Embryonic facial prominence (tissue), 1 donor: ENCODE results near the gene FOXL3.

Experiments used
- DNase-seq: peaks from one replicate; pipeline ENCODE4 v3.0.0-alpha.2; 2016; ENCODE audit errors: extremely low spot score

Gene FOXL3

DNA sequence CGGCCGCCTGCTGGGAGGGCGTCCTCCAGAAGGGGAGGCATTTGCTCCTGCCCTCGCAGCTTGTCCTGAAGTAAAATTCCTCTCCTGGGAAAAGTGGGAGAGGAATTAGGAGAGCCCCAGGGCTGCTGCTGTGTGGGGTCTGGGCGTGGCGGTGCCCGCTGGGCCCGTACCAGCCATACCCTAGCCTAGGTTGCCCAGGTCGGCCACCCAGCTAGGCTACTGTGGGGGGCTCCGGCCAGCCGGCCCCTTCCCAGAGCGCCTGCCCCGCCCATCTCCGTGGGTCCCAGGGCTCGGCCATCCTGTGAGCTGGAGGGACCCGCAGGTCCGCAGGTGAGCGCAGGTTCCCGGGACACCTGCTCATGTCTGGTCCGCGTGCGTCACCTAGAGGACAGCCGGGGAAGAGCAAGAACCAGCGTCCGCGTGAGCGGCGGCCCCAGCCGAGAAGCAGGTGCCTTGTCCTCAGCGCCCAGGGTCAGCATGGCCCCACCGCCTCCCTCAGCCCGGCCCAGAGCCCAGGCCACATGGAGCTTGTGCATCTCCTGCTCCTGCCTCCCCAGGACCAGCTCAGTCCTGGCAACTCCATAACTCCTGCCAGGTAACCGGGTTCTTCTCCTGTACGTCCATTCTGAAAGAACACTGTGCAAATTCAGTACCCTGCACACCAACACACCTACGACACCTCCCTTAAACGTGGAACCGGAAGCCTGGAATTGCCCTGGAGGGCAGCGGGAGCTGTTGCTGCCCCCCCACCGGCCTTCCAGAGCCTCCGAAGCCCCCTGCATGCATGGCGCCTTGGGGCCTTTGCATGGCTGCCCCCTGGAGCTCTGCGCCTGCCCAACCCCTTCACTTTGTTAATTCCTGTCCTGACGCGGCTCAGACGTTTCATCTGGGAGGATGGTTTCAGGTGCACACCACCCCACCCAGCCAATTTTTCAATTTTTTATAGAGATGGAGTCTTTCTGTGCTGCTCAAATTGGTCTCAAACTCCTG lies 22.8 kb upstream of the FOXL3 start:
- no peak for DNase-seq

DNA sequence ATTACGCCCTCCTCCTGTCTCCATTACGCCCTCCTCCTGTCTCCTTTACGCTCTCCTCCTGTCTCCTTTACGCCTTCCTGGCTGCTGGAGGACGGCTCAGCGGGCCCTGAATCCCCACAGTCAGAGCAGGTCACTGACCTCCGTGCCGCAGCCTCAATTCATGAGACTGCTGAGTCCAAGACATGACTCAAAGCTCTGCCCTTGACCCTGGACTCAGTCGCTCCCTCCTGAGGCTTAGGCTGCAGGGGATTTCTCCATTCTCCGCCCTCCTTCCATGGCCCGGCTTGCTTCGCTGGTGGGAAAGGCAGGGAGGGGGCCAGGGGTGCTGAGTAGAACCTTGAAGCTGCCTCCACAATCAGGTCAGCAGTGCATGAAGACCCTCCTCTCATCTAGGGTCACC lies 21.0 kb upstream of the FOXL3 start:
- no peak for DNase-seq

DNA sequence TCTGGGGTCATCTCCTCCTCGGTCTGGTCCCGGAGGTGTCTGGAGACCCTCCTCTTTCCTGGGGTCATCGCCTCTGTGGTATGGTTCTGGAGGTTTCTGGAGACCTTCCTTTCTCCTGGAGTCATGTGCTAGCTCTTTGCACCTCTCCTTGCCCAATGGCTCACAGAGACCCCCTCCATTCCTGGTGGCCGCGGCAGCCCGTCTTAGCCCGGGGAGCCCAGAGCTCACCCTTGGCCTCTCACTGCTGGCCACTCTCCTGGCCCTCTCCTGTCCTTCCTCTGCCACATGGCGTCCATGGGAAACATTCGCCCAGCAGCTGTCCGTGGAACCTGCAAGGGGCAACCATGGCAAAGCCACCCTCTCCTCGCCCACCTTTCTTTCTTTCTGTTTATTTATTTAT lies 20.2 kb upstream of the FOXL3 start:
- no peak for DNase-seq

DNA sequence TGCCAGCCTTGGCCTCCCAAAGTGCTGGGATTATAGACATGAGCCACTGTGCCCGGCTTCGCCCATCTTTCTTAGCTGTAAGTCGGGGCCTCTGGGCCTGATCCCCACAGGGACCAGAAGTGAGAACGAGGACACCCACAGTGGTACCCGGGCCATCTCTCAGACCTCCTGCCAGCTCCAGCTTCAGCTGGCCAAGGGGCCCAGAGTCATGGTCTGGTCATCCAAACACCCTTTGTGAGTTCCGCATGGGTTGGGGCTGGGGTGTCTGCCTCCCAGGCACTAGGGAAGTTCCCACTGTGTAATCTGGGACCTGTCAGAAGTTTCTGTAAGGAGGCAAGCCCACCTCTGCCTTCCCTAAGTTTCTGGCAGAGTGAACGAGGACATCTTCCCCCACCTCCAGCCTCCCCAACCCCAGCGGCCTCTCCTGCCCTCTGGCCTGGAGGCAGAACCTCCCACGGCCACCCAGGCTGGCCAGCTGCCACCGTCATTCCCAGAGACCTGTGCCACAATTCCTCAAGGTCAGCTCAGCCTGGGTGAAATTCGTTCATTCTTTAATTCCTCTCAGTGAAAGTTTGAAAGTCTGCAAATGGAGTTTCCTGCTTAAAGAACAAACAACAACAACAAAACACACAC lies 19.5 kb upstream of the FOXL3 start:
- DNase-seq, result no peak

DNA sequence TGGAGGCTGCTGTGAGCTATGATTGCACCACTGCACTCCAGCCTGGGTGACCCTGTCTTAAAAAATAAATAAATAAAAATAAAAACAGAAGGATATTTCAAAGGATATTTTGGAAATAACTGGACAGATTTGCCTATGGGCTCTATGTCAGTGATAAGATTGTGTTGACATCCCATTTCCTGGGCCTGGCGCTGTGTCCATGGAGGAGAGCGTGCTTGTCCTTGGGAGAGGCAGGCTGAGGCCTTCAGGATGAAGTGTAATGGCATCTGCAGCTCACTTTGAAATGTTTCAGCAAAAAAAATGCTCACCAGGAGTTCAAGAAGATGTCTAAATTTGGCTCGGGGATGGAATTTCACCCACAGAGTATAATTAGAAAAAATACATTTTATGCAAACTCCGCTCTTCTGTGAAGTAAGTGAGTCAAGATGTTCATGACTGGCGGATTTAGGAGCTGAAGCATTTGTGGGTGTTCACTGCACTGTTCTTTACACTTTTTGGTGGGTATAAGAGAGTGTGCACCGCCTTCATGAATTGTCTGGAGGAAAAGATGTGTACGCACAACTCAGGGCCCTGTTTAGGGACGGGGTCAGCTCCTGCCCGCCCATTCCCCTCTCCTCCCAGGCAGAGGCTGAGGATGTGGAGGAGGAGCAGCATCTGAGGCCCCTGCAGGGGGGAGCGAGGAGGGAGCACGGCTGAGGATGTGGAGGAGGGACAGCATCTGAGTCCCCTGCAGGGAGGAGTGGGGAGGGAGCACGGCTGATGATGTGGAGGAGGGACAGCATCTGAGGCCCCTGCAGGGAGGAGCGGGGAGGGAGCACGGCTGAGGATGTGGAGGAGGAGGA lies 18.5 kb upstream of the FOXL3 start:
- peak; percentile 40 for DNase-seq

DNA sequence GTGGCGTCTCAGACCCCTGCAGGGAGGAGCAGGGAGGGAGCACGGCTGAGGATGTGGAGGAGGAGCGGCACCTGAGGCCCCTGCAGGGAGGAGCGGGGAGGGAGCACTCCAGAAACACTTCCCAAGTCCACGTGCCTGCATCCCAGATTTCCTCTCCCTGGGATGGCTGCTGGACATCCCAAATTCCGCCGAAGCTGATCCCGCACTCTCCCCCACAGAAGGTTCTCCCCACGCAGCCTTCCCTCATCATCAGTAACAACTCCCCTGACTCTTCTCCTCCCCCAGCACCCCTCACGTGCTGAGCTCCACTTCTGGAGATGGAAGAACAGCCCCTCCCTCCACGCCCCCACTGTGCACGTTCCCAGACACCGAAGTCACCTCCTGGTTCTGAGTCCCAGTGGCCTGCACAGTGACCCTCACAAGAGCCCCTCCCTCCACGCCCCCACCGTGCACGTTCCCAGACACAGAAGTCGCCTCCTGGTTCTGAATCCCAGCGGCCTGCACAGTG lies 17.8 kb upstream of the FOXL3 start:
- no peak for DNase-seq

DNA sequence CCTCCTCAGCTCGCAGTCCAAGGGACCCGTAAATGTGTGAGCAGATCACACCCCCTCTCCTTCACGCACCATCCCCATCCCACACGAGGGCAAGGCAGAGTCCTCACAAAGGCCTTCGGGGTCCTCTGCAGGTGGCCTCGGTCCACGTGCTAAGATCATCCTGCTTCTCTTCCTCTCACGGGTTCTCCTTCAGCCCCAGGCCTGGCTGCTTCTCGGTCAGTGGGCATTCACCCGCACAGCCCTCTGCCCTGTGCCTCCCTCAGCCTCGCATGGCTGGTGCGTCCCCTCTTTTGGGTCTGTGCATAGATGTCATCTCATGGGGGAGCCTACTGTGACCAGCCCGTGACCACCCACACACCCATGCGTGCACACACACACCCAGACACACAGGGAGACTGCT lies 17.3 kb upstream of the FOXL3 start:
- no peak for DNase-seq

DNA sequence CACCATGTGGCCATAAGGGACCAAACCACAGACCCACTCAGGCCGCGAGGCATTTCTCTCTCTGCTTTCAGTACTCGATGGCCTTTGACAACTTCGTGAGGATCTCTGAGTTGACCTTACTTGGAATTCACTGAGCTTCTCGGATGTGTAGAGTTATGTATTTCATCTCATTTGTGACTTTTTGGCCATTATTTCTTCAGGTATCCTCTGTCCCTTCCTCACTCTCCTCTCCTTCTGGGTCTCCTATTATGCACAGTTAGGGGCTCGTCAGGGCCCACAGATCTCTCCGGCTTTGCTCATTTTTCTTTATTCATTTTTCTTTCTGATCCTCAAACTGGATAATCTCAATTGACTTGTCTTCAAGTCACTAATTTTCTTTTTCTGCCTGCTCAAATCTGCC lies 16.6 kb upstream of the FOXL3 start:
- DNase-seq, result no peak

DNA sequence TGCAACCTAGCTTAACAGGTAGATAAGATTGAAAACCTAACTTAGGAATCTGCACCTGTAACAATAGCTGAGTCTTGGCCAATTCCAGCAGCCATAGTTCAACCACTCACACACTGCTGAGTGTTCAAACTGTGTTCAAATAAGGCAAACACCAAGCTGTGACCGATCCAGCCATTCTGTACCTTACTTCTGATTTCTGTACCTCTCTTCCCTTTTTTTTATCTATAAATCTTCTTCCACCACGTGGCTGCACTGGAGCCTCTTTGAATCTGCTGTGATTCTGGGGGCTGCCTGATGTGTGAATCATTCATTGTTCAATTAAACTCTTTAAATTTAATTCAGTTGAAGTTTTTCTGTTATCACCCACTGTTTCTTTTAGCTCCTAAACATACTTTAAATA lies 15.7 kb upstream of the FOXL3 start:
- no peak for DNase-seq

DNA sequence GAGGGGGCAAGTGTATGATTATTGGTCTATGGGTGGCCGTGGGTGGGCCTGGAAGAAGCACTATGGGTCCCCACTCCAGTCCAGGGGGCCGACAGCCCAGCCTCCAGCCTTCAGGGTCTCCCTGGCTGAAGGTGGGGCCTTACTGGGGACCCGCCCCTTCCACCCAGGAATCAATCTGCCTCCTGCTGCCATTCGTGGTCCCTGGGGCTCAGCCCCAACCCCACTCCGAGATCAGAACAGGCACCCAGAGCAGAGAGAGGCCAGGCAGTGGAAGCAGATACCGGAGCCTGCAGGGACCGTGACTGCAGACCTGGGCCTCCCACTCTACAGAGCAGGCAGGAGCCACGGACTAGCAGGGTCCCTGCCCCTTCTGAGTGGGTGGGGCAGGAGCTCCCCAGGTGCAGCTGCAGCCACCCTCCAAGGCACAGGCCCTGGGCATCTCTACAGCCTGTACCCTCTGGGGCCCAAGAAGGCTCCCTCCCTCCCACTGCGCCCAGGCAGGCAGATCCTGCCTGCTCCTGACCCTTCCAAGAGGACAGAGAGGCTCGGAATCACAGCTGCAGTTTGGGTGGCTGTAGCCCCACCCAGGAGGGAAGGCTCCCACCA lies 13.6 kb upstream of the FOXL3 start:
- no peak for DNase-seq

DNA sequence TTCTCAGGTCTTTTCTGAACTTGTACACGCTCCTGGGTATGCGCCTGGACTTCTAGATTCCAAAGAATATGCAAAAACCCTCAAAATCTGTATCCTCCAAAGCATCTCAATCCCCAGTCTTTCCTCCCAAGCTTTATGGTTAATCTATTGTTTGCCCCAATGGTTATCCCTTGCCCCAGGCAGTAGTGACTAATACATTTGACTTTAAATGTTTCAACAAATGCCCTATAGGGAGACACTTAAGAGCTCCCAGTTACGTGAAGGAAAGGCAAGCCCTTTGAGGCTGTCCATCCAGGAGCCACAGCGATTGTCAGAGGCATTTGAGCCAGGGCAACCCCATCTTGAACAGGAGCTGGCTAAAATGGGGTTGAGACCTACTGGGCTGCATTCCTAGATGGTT lies 12.7 kb upstream of the FOXL3 start:
- no peak for DNase-seq

DNA sequence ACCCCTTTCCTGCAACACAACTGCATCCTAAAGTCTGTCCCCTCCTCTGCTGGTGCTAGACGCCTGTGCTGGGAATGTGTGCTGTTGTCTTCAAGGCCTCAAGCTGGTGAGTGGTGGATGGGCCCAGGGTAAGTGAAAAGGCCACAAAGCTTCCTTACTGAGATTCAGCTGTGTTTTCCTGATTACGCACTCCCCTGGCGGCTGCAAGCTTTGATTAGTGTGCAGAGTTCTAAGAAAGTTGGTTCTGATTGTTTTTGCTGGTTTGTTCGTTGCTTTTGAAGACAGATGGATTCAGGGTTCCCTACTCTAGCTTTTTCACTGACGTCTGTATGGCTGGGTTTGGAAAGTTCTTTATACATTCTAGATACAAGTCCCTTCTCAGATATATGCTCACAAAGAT lies 11.9 kb upstream of the FOXL3 start:
- no peak for DNase-seq

DNA sequence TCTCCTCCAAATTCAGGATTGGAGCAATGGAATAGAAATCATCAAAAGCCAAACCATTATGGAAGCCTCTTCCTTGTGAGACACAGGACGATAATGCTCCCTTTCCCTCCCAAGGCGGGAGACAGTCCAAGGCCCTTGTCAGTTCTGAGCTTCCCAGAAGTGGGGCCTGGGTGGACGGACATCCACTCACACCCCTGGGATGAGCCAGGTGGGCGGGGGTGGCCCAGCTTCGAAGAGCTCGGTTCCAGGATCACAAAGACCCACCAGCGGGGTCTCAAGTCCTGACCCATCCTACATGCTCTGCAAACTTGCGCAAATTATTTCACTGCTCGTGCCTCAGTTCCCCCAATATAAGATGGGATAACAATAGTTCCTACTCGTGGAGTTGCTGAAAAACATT lies 10.1 kb upstream of the FOXL3 start:
- DNase-seq, result no peak

DNA sequence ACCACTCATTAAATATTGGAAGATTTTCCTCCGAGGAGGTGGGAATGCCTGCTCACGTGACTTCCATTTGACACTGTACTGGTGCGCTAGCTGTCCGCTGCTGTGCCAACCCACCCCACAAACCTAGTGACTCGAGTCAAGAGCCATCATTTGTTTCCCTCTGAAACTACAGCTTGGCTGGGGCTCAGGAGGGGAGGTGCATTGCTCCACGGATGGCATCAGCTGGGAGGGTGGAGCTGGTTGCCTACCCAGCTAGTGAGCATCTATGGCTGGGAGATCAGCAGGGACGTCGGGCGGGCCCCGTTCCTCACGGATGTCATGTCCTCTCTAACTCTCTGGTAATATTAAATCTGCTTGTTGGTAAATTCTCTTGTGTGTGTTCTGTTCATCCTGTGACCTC lies 9.5 kb upstream of the FOXL3 start:
- no peak for DNase-seq

DNA sequence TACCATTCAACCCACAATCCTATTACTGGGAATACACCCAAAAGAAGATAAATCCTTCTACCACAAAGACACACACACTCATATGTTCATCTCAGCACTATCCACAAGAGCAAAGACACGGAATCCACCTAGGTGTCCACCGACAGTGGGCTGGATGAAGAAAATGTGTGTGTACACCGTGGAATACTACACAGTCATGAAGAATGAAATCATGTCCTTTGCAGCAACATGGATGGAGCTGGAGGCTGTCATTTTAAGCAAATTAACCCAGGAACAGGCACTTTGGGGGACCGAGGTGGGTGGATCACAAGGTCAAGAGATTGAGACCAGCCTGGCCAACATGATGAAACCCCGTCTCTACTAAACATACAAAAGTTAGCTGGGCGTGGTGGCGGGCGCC lies 8.3 kb upstream of the FOXL3 start:
- DNase-seq, result no peak

DNA sequence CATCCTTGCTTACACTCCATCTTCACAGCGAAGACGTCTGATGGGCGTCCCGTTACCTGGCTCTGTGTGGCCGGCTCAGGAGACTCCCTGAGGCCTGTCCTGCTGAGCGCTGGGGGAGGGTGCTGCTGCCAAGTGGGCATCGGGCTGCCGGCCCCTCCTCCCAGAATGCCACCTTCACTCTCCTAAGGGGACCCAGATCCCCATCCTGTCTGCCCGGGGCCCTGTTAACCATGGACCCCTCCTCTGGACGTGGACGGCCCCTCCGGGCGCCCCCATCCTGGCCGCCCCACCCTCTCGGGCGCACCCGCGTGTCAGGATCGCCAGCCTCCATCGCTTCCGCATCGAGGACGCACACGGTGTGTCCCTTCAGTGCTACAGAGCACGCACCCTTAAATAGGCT lies 7.3 kb upstream of the FOXL3 start:
- no peak for DNase-seq

DNA sequence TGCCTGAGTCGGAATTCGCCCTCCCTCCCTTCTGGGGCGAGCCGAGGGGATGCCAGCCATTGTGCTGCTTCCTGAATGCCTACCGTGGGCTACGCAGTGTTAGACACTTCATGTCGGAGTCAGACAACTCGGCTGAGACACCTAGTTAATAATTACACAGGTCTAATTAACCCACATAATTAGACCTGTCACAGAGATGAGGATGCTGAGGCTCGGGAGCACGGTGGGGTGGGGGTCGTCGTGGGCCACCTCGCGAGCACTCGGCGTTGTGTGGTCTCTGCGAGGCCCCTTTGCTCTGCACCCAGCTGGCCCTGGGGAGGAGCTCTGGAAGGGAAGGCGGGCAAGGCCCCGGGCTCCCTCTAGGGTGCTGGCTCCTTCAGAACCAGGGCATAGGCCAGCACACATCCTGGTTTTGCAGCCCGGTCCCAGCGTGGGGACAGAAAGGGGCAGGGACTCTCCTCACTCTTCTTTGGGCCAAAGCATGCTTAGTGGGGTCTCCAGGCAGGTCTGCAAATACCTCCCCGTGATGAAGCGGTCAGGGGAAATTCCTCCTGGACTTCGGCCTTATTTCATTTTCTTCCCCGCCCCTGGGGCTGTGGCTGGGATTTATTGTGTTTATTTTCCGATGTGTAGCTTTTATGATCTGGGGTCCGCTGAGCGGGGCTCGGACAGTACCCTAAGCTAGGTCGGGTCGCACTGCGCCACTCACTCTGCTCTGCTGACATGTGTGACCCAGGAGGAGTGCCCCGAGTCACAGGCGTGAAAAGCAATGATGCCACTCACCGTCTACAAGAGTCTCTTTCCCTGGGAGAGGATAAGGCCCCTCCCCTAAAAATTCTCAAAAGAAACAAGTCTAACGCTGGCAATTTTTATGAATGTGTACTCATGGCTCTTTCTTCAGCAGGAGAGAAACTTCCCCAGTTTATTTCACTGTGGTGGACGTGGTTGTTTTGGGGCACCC lies 4.9 kb upstream of the FOXL3 start:
- DNase-seq, result no peak

DNA sequence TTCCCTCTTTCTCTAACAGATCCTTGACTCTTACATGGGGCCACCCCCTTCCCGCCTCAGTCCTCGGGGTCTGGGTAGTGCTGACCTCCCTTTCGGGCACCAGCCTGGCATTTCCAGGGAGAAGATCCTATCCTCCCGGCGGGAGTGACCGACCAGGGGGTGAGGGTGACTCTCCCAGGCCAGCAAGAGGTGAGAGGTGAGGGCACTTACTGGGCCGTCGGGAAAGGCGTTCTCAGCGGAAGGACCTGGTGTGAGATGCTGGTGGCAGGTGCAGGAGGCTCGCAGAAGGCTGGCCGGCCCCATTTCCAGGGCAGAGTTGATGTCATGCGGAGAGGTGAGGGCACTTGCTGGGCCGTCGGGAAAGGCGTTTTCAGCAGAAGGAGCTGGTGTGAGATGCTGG lies 4.2 kb upstream of the FOXL3 start:
- no peak for DNase-seq

DNA sequence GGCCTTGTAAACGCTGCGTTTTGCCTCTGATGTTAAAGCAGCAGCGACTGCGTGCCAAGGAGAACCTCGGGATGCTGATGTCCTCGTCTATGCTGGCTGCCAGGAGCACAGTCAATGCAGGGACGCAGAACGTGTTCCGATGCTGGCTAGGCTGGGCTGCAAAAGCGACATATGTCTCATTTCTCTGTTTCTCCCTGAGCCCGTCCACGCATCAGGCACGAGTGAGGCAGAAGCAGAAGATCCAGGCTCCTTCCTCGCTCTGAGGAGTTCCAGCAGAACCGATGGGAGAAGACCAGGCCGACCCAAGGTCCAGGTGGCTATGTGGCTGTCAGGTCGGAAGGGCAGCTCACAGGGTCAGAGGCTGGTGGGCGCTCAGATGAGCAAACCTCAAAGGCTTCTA lies 3.7 kb upstream of the FOXL3 start:
- DNase-seq, result no peak

DNA sequence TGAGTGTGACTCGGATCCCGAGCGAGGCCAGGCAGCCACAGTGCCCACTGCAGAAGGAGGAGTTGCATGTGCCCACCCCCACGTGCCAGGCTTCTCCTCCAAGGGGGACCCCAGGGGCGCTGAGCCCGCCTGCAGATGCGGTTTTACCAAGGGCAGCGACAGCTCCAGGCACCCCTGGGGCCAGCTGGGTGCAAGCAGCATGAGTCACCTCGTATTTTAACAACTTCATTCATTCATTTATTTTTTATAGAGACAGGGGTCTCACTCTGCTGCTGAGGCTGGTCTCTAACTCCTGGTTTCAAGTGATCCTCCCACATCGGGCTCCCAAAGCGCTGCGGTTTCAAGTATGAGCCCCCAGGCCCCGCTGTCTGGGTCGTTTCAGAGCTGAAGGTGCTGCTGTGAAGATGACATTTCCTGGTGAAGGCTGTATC lies 1.3 kb upstream of the FOXL3 start:
- no peak for DNase-seq
